Neuronal stem cell (in vitro differentiated cells): ENCODE measurements around the gene GGPS1.
"Not testable (repeated sequence)": the region's sequence is repeated elsewhere in the genome, so short reads cannot be mapped to it uniquely, and the experiment has no call there.

Experiments
- DNase-seq: peaks from one replicate; pipeline ENCODE4 v3.0.0-alpha.2; 2013; ENCODE audit warnings: low spot score
- H2AFZ ChIP-seq: one replicate; pipeline ENCODE4 v1.6.1; 2013; ENCODE audit warnings: mild to moderate bottlenecking, low read length, inconsistent platforms
- H2AK5ac ChIP-seq: 2 replicates; pipeline ENCODE4 v1.6.1; 2013; ENCODE audit warnings: low read depth, mild to moderate bottlenecking, inconsistent platforms, low read length, moderate library complexity, mixed read lengths
- H2BK120ac ChIP-seq: 2 replicates; pipeline ENCODE4 v1.6.1; 2013; ENCODE audit warnings: low read depth, mild to moderate bottlenecking, inconsistent platforms, low read length, moderate library complexity, mixed read lengths
- H2BK12ac ChIP-seq: one replicate; pipeline ENCODE4 v1.6.1; 2013; ENCODE audit warnings: low read length, inconsistent platforms
- H2BK15ac ChIP-seq: 2 replicates; pipeline ENCODE4 v1.6.1; 2013; ENCODE audit warnings: mild to moderate bottlenecking, low read length, inconsistent platforms, mixed read lengths
- H2BK5ac ChIP-seq: one replicate; pipeline ENCODE4 v1.6.1; 2013; ENCODE audit warnings: inconsistent platforms, mild to moderate bottlenecking, low read length, moderate library complexity
- H3K14ac ChIP-seq: one replicate; pipeline ENCODE4 v1.6.1; 2013; ENCODE audit warnings: low read length, inconsistent platforms
- H3K18ac ChIP-seq: 2 replicates; pipeline ENCODE4 v1.6.1; 2013; ENCODE audit warnings: low read length, inconsistent platforms
- H3K23ac ChIP-seq: 2 replicates; pipeline ENCODE4 v1.6.1; 2013; ENCODE audit warnings: low read depth, mild to moderate bottlenecking, mixed read lengths, low read length, inconsistent platforms; ENCODE audit not compliant: poor library complexity
- H3K27ac ChIP-seq: replicated peaks from 3 replicates; pipeline ENCODE4 v1.5.1; 2013; ENCODE audit warnings: low read length, inconsistent platforms
- H3K27me3 ChIP-seq, 3 experiments: 2 replicates each; pipeline ENCODE4 v1.6.1; 2013; ENCODE audit warnings: low read length in 3 of 3, mild to moderate bottlenecking in 2 of 3, inconsistent platforms in 1 of 3, low read depth in 1 of 3, mixed read lengths in 1 of 3, moderate library complexity in 1 of 3; ENCODE audit not compliant: control insufficient read depth in 3 of 3, insufficient read depth in 3 of 3
- H3K36me3 ChIP-seq, 2 donors: replicated peaks in 1 of 2; 2 replicates each; pipeline ENCODE4 v1.6.1; 2013; ENCODE audit warnings: low read length in 2 of 2; ENCODE audit not compliant: control insufficient read depth in 2 of 2, insufficient read depth in 2 of 2
- H3K4ac ChIP-seq: 2 replicates; pipeline ENCODE4 v1.6.1; 2013; ENCODE audit warnings: inconsistent platforms, mild to moderate bottlenecking, low read length, moderate library complexity
- H3K4me1 ChIP-seq, 2 donors: 1 replicate in 1 of 2; 2 replicates in 1 of 2; pipeline ENCODE4 v1.6.1; 2013; ENCODE audit warnings: low read length in 2 of 2, low read depth in 1 of 2; ENCODE audit not compliant: control insufficient read depth in 2 of 2, insufficient read depth in 1 of 2
- H3K4me2 ChIP-seq: one replicate; pipeline ENCODE4 v1.6.1; 2013; ENCODE audit warnings: mild to moderate bottlenecking, low read length, inconsistent platforms; ENCODE audit not compliant: insufficient read depth, poor library complexity, severe bottlenecking
- H3K4me3 ChIP-seq, 2 donors: 2 replicates each; pipeline ENCODE4 v1.5.1; 2013; ENCODE audit warnings: low read length in 2 of 2, mild to moderate bottlenecking in 2 of 2, inconsistent platforms in 1 of 2, moderate library complexity in 1 of 2
- H3K79me1 ChIP-seq: one replicate; pipeline ENCODE4 v1.6.1; 2013; ENCODE audit warnings: low read depth, mild to moderate bottlenecking, inconsistent platforms, low read length, moderate library complexity
- H3K9ac ChIP-seq: one replicate; pipeline ENCODE4 v1.6.1; 2013; ENCODE audit warnings: mild to moderate bottlenecking, low read depth, low read length, inconsistent platforms; ENCODE audit not compliant: poor library complexity
- H3K9me3 ChIP-seq, 2 donors: replicated peaks in 1 of 2; 2 replicates each; pipeline versions ENCODE3 to v1.6.1; 2013; ENCODE audit warnings: low read length in 2 of 2, mild to moderate bottlenecking in 2 of 2, inconsistent platforms in 1 of 2, low read depth in 1 of 2, mixed read lengths in 1 of 2, moderate library complexity in 1 of 2; ENCODE audit not compliant: control insufficient read depth in 2 of 2, insufficient read depth in 1 of 2
- H4K8ac ChIP-seq: one replicate; pipeline ENCODE4 v1.6.1; 2013; ENCODE audit warnings: low read depth, mild to moderate bottlenecking, inconsistent platforms, low read length, moderate library complexity
- H4K91ac ChIP-seq: one replicate; pipeline ENCODE4 v1.6.1; 2013; ENCODE audit warnings: low read length, low read depth, mild to moderate bottlenecking, inconsistent platforms; ENCODE audit not compliant: poor library complexity
- WGBS, 2 donors: extraction: QIAGEN DNeasy Blood & Tissue Kit; methylation state at CpG; one replicate each; pipeline ENCODE4 v1.1.7; 2013; ENCODE audit warnings: missing lambda C conversion rate in 2 of 2, mixed read lengths in 1 of 2; ENCODE audit not compliant: insufficient read length in 2 of 2, insufficient replicate concordance in 1 of 2; ENCODE audit errors: extremely low coverage in 2 of 2; 5-methylcytosine and 5-hydroxymethylcytosine counted together

The GGPS1 gene

DNA sequence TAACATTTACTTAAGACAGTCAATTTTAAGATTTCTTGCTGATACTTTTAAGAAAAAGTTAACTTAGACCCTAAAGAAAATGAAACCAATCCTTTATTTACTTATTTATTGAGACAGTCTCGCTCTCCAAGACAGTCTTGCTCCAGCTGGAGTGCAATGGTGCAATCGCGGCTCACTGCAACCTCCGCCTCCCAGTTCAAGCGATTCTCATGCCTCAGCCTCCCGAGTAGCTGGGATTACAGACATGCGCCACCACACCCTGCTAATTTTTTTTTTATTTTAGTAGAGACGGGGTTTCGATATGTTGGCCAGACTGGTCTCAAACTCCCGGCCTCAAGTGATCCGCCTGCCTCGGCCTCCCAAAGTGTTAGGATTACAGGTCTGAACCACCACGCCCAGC, 44.7 kb upstream of the GGPS1 start:
- H3K14ac ChIP-seq, H2BK5ac ChIP-seq, H3K27me3 ChIP-seq, H2BK12ac ChIP-seq, H2BK120ac ChIP-seq, H3K23ac ChIP-seq, H3K4ac ChIP-seq, H2AK5ac ChIP-seq, DNase-seq, H3K9me3 ChIP-seq, H3K4me1 ChIP-seq, H4K91ac ChIP-seq, H3K4me2 ChIP-seq, H3K27ac ChIP-seq, H2BK15ac ChIP-seq, H4K8ac ChIP-seq, H3K79me1 ChIP-seq, H2AFZ ChIP-seq, H3K4me3 ChIP-seq, H3K36me3 ChIP-seq, H3K9ac ChIP-seq, H3K18ac ChIP-seq: not testable (repeated sequence)
- no CpG with 5 or more reads among the region's 13 CpGs for WGBS, 2 donors

DNA sequence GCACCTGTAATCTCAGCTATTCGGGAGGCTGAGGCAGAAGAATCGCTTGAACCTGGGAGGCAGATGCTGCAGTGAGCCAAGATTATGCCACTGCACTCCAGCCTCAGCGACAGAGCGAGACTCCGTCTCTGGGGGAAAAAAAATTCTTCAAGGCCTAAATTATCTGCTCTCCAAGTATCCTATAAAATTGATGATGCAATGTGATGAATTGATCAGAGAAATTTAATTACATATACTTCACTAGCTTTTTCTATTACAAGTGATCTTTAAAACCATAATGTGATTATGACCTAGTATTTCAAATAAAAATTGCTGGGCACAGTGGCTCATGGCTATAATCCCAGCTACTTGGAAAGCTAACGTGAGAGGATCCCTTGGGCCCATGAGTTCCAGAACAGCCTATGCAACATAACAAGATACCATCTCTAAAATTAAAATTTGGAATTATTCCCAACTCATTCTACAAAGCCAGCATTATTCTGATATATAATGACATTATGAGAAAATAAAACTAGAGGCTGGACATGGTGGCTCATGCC, 44.1 kb upstream of the GGPS1 start:
- Histone ChIP-seq H3K4me2 (no peak overlapping the region), H4K91ac (no peak overlapping the region), H2AFZ (no peak overlapping the region), H3K27me3 (no peaks in the 10 kb centered on the region), H3K9me3 (peaks cover 0 to 3% of the 10 kb centered on the region in 2 donors), H4K8ac (no peak overlapping the region), H3K4me3 (no peak overlapping the region), H2BK12ac (no peak overlapping the region), H3K79me1 (peaks cover 9% of the 10 kb centered on the region), H2BK5ac (no peak overlapping the region), H2BK15ac (no peak overlapping the region), H3K36me3 (peaks cover 0 to 2% of the 10 kb centered on the region in 2 donors), H3K4ac (no peak overlapping the region), H3K9ac (no peak overlapping the region), H3K27ac (no peak overlapping the region), H2BK120ac (no peak overlapping the region), H3K4me1 (peaks cover 0 to 3% of the 10 kb centered on the region in 2 donors), H3K23ac (no peak overlapping the region), H2AK5ac (no peak overlapping the region), H3K14ac (no peak overlapping the region), H3K18ac (no peak overlapping the region)
- no peak for DNase-seq
- no CpG with 5 or more reads among the region's 6 CpGs for WGBS, 2 donors

DNA sequence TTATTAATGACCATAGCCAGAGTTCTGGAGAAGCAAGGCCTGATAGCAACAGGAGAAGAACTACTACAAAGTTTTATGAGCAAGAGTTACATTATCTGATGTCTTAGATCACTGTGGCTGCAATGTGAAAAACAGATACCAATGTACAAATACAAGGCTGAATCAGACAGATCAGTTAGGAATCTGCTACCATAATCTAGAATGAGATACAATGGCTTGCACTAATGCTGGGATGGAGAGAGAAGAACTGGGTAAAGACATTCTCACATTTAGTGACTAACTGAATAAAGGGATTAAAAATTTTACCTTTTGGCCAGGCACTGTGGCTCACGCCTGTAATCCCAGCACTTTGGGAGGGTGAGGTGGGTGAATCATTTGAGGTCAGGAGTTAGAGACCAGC, 41.7 kb upstream of the GGPS1 start:
- no peak overlapping the region for H3K14ac ChIP-seq
- H3K18ac ChIP-seq: no peak overlapping the region
- H2BK120ac ChIP-seq: no peak overlapping the region
- H2BK5ac ChIP-seq: no peak overlapping the region
- H3K4me1 ChIP-seq: no peaks in the 10 kb centered on the region
- peaks cover 6% of the 10 kb centered on the region for H3K79me1 ChIP-seq
- H3K27me3 ChIP-seq: no peaks in the 10 kb centered on the region
- no peak overlapping the region for H2BK12ac ChIP-seq
- H2BK15ac ChIP-seq: no peak overlapping the region
- no peak overlapping the region for H4K8ac ChIP-seq
- H3K4ac ChIP-seq: no peak overlapping the region
- H3K9ac ChIP-seq: no peak overlapping the region
- H3K23ac ChIP-seq: no peak overlapping the region
- H3K36me3 ChIP-seq: no peaks in the 10 kb centered on the region
- H2AFZ ChIP-seq: no peak overlapping the region
- H3K27ac ChIP-seq: no peak overlapping the region
- H3K4me3 ChIP-seq: no peak overlapping the region
- H3K4me2 ChIP-seq: no peak overlapping the region
- H2AK5ac ChIP-seq: no peak overlapping the region
- no peak overlapping the region for H4K91ac ChIP-seq
- DNase-seq: no peak
- WGBS, 2 donors: no CpG with 5 or more reads among the region's 1 CpG
- peaks cover 0 to 3% of the 10 kb centered on the region in 2 donors for H3K9me3 ChIP-seq

DNA sequence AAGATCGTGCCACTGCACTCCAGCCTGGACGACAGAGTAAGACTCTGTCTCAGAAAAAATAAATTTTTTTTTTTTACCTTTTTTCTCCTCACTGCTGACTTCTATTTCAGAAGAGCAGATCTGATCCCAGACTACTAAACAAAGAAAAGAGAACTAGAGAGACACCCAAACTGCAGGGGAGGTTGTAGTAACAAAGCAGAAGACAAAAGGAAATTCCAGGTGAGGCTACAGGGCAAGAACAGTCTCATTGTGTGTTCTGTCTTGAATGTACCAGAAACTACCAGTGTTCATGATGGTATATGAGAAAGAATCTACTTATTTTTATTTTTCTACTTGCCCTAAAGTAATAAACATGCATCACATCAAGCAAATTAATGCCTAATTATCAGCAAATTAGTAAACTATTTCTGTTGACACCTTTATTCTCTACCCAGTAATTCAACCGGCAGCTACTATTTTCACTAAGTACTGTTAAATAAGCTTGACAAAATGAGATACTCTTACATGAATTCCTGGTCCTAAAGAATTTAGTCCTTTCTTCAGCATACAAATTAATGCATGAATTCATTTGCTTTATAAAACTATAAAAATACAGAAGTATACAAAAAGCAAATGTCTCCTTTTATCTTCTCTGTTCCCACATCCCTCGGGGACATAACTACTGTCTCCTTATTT, 41.0 kb upstream of the GGPS1 start:
- Histone ChIP-seq H3K18ac (no peak overlapping the region), H3K23ac (no peak overlapping the region), H4K91ac (no peak overlapping the region), H3K4ac (no peak overlapping the region), H2BK120ac (no peak overlapping the region), H3K9me3 (peaks cover 0 to 3% of the 10 kb centered on the region in 2 donors), H3K9ac (no peak overlapping the region), H2BK12ac (no peak overlapping the region), H2AK5ac (no peak overlapping the region), H3K36me3 (no peaks in the 10 kb centered on the region), H3K27me3 (no peaks in the 10 kb centered on the region), H2AFZ (no peak overlapping the region), H2BK15ac (no peak overlapping the region), H3K4me2 (no peak overlapping the region), H3K79me1 (peaks cover 6% of the 10 kb centered on the region), H4K8ac (no peak overlapping the region), H2BK5ac (no peak overlapping the region), H3K4me1 (no peaks in the 10 kb centered on the region), H3K14ac (no peak overlapping the region), H3K27ac (no peak overlapping the region), H3K4me3 (no peak overlapping the region)
- DNase-seq: no peak
- WGBS, 2 donors: no CpG with 5 or more reads among the region's 4 CpGs
